GM19328 (cell line): ENCODE measurements around the gene MRPL52.
"Not testable (repeated sequence)": the region's sequence is repeated elsewhere in the genome, so short reads cannot be mapped to it uniquely, and the experiment has no call there.

Experiments
- ATAC-seq: cut with Tn5 transposase; IDR thresholded peaks from one replicate; pipeline ENCODE4 v1.9.1; 2021; ENCODE audit warnings: mild to moderate bottlenecking, moderate library complexity; ENCODE audit not compliant: unreplicated experiment

Gene MRPL52

GRCh38 chr14:22852940-22853767 is 23.5 kb downstream of the MRPL52 start:
- ATAC-seq, result no peak

- not testable (repeated sequence) for ATAC-seq
Observed at GRCh38 chr14:22854296-22854695, 24.6 kb downstream of the MRPL52 start.

GRCh38 chr14:22854963-22855724 is 25.5 kb downstream of the MRPL52 start:
- no peak for ATAC-seq

- no peak for ATAC-seq
Observed at GRCh38 chr14:22856428-22856827, 26.7 kb downstream of the MRPL52 start.

- not testable (repeated sequence) for ATAC-seq
Observed at GRCh38 chr14:22860377-22860776, 30.7 kb downstream of the MRPL52 start.

GRCh38 chr14:22861651-22862050 is 32.0 kb downstream of the MRPL52 start:
- no peak for ATAC-seq

GRCh38 chr14:22864979-22865378 is 35.3 kb downstream of the MRPL52 start:
- no peak for ATAC-seq

GRCh38 chr14:22865424-22866405 is 36.0 kb downstream of the MRPL52 start:
- no peak for ATAC-seq

GRCh38 chr14:22866874-22867273 is 37.2 kb downstream of the MRPL52 start:
- no peak for ATAC-seq

GRCh38 chr14:22870811-22871223 is 41.1 kb downstream of the MRPL52 start:
- ATAC-seq, result peak; percentile 22

GRCh38 chr14:22871224-22872032 is 41.7 kb downstream of the MRPL52 start, which contains the start of gene LRP10:
Gene LRP10, plus strand, starts transcription at chr14:22871740. Its CDS starts 564 bp downstream, at chr14:22872304.
- peak; percentile 78 for ATAC-seq

GRCh38 chr14:22872033-22872832 is 42.5 kb downstream of the MRPL52 start:
- ATAC-seq, result peak; percentile 7

- ATAC-seq, result no peak
Observed at GRCh38 chr14:22872833-22873520, 43.3 kb downstream of the MRPL52 start.

- no peak for ATAC-seq
Observed at GRCh38 chr14:22875003-22875747, 45.5 kb downstream of the MRPL52 start.

GRCh38 chr14:22875748-22876319 is 46.1 kb downstream of the MRPL52 start:
- no peak for ATAC-seq

- ATAC-seq, result no peak
Observed at GRCh38 chr14:22877000-22877501, 47.4 kb downstream of the MRPL52 start.
